Renal cortical epithelial cell (primary cell): ENCODE data around the gene CDC42BPB. TPM values are rescaled to one million over a fixed set of nuclear protein-coding genes. Genes with fewer than 3 reads are reported as not detected.
"Not testable (repeated sequence)": the region's sequence is repeated elsewhere in the genome, so short reads cannot be mapped to it uniquely, and the experiment has no call there.

Experiments
- DNase-seq: peaks from one replicate; pipeline ENCODE4 v3.0.0-alpha.2; 2011; ENCODE audit warnings: low read depth
- total RNA-seq: library from RNA; depleted of rRNA; stranded (reverse); fragments of >200 nt; gene quantifications from 2 replicates; pipeline ENCODE4 v1.2.3, GENCODE V29; 2014

CDC42BPB gene
- total RNA-seq, 1 donor from 2014 or later, result 235 TPM

DNA sequence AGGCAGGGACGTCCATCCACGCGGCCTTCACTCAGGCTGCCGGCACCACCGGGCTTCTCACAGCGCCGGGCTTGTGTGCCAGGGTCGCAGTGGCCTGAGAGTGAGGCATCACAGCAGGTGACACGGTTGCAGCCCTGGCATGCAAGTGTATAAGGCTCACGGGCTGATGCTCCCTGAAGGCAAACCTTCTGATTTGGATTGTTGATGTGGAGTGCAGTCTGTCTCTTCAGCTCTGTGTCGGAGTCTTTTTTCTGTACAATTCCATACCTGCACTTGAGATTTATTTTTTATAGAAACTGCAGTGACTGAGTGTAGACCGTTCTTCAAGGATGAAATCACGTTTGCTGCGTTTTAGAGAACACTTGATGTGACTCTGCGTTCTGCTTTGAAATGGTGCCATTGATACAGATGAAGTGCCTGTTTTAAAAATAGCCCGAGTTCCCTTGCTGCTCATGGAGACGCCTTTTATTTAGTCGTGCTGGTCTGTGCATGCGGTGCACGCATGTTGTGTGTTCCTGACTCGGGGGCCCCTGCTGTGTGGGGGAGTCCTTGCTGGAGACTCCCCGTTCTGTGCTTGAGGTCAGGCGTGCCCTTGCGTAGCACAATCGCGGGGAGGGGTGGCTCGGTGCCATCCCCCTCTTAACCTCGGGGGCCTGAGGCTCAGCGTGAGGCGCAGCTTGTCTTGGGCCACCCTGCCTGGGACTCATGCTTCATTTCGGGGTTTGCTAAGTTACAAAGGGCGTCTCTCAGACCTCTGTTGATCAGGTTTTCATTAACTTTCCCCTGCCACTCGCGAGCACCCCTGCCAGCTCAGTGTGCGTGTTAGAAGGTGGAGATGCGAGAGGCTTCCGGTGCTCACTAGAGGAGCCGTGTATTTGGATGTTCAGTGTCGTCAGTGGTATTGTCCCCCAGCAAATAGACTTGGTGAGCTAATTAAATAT lies 156.4 kb downstream of the CDC42BPB start:
- DNase-seq, result no peak

DNA sequence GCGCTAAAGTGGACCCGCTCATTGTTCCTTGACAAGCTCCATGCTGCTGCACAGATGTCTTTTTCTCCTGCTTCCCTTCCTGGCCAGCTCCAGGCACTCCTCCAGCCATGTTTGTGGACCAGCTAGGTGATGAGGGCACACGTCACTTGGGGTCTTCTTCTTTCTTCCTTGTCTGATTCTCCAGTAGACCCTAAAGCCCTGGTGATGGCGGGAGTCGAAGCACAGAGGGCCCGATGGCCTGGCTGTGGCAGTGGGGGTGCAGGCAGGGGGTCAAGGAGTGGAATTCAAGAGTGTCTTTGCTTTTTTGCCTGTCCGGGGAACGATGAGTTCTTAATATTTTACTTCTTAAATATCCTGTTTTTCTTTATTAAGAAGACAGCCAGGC lies 157.8 kb downstream of the CDC42BPB start:
- no peak for DNase-seq

DNA sequence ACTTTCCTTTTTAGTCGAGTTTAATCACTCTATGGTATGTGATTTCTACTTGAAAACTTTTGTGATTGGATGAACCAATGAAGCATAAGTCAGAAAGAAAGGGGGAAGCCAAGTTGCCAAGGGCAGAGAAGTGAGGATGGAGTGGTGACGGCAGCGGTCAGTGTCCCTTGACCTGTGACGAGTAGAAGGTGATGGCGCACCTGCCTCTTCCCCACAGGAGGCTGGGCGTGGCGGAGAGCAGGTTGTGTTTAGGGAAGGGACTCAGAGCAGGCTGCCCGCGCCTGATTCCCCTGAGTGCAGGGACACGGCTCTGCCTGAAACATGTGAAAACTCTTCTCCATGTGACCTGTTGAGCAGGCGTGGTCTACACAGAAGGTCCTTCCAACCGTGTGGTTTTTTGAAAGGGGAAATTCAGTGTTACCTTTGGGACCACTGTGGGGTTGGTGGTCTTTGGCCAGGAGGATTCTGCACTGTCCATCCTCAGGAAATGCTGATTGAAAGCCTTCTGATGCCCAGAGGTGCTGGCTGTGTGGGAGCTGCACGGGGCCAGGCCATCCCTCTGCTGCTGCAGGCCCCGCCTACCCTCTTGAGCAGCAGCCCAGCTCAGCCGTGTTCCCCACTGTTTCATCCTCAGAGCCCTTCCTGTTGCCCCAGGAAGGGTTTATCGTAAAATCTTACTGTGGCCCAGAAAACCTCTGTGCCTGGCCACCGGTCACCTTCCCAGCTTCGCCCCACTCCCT lies 158.4 kb downstream of the CDC42BPB start:
- no peak for DNase-seq

DNA sequence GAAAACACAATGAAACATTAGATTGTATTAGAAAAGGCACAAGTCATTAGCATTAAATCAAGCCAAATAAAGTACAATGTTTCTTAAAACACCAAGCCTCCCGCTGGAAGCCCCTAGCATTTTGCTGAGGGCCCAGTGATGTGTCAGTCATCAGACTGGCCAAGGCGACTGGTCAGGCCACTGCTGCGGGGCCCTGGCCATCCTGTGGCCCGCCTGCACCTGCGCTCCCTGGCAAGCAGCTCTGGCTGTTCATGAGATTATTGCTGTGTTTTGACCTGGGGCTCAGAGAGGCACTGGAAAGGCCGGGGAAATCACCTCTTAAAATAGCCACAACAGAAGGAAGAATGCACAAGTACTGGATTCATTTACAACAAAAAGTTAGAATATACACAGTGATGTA lies 159.1 kb downstream of the CDC42BPB start:
- no peak for DNase-seq

DNA sequence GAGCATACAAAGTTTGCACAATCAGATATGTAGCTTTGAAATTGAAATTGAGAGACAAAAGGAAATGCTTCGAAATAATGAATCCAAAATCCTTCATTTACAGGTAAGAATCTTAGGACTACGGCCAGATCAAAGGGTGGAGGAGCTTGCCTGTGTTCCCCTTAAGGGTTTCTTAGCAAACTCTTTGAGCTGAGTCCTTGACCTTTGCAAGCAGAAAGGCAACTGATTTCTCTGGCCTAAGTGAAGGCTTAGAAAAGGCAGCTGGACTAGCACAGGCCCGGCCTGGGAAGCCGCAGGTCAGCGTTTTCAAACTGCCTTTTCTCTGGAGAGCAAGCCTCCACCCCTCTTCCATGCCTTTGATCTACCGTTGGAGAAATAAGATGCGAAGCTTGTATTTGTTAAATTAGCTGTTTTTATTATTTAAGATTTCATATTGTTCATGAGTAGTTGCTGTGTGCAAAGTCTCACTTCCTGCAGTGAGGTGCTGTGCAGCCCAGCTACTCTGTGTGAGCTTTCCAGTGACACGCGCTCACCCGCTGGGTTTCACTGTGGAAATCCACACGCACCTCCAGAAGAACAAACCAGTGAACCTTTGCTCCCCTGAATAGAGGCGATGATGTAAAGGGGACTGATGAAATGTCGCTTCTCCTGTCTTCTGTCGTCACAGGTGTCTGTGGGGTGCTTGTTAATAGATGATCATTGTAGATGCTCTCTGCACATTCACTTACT lies 159.9 kb downstream of the CDC42BPB start:
- DNase-seq, result no peak

DNA sequence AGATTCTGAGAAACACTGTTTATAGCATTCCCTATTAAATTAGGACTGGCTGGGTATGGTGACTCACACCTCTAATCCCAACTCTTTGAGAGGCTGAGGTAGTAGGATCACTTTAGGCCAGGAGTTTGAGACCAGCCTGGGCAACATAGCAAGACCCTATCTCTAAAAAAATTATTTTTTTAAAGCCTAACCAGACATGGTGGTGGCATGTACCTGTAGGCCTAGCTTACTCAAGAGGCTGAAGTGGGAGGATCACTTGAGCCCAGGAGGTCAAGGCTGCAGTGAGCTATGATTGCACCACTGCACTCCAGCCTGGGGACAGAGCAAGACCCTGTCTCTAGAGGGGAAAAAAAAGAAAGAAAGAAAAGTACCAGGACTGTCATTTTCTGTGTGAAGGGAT lies 160.6 kb downstream of the CDC42BPB start:
- DNase-seq, result not testable (repeated sequence)

DNA sequence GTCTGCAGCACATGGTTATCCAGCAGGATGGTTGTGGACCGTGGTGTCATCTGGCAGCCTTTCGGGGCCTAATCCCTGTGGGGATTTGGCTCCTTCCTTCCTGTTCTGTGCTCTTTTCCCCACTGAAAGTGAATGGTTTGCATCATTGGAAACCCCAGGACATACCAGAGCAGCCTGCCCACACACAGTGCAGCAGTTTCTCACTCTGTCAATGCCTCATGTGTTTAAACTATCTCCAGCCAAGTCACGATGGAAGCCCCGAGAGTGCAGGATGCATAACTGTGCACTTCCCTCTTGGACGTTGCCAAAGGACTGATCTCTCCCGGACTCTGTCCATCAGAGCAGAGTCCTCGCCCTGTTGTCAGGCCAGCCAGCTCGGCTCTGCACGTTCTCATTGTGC lies 163.9 kb downstream of the CDC42BPB start:
- no peak for DNase-seq

DNA sequence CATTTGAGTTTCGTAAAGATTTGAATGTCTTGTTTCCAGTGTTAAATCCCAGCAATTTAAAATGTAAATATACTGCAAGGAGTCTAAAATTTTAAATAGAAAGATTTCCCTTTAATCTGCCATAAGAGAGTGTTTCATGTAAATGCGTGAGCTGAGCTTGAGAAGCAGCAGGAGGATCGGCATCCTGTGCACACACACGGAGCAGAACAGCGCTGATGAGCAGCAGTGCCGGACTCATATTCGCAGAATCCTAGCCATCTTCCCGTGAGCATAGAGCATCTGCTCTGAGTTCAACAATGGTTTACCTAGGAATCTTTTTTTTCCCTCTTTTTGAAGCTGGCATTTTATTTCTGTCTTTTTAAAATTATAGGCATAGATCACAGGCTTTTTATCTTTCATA lies 164.7 kb downstream of the CDC42BPB start:
- DNase-seq, result no peak

DNA sequence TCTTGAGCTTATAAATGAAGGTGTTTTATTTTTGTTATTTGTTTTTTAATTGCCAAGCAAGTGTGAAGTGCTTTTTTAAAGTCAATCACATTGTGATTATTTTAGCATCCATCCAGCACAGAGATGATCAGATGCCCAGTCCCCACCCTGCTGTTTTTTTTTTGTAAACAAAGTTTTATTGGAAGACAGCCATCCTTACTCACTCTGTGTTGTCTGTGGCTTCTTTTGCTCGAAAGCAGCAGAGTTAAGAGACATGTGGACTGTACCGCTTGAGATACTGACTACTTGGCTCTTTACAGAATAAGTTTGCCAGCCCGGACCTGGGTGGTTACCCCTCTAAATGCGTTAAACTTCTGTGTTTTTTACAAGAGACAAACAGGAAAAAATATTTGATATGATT lies 165.8 kb downstream of the CDC42BPB start:
- DNase-seq, result no peak

DNA sequence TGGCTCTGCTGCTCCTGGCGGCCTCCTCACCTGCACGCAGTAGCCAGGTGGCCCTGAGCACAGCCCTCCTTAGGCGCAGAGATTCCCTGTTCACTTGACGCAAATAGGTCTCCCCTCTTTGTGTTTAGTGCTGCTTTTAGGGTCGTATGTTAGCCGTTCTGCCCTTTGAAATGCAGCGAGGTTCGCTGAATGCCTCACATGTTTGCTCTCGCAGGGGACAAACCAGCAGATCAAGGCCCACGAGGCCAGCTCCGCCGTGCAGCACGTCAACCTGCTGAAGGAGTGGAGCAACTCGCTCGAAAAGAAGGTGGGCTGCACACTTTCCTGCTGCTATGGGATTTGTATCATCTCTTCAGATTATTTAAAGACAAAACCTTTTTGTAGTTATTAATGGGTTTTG lies 166.2 kb downstream of the CDC42BPB start:
- no peak for DNase-seq

DNA sequence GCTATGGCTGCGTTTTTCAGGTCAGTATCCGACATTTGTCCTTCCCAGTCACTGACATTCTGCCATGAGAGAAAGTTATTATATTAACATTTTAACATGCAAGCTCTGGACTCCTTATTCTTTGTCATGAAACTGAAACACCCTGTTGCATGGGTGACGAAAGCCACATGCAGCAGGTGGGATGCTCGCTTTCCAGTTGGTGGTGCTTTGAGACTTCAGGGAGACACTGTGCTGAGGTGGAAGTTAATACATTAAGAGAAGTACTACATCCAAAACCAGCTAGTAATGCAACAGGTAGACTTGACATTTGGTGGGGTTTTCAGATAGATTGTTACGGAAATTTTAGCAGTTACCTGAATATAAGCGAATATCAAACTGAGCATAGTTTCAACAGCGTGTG lies 167.7 kb downstream of the CDC42BPB start:
- no peak for DNase-seq

DNA sequence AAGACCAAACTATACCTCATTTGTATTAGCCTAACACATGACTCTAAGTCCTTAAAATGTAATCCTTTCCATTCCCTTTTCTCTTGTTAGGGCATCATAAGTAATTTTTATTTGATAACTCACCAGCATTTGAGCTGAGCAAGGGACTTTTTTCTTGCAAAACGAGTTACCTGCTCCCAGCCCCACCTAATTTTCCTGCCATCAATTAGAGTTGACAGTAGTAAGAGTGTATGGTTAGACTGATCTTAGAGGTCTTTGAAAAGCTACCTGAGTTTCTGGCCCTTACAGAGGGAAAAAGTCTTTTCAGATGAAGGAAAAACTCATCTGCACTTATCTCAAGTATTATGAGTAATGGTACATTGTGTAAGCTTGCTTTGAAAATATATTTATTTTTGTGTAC lies 168.6 kb downstream of the CDC42BPB start:
- no peak for DNase-seq

DNA sequence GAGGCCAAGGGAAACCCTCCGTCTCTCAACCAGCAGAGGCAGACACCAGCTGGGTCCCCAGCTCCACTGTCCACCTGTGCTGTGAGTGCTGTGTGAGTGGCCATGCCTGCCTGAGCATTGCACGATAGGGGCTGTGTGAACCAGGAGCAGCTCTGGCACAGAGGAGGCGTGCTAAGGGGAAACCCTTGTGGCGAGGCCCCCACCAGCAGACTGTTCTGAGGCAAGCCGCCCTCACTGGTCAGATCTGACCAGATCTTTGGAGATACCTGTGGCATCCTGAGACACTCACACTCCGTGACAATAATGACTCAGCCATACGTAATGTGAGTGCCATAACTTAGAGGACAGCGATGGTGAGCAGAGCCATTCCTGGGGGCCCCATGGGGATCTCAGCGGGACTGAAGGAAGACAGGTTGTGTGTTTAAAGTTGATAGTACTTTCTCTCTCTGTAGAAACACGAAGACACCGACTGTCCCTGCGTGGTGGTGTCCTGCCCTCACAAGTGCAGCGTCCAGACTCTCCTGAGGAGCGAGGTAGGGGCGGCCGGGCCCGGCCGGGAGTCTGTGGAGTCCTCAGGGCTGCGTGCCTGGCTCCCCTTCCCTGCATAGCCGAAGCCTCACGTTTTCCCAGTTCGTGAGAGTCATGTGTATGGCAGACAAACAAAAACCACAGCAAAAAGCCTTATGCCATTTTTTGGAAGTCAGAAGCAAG lies 171.5 kb downstream of the CDC42BPB start:
- DNase-seq, result no peak

DNA sequence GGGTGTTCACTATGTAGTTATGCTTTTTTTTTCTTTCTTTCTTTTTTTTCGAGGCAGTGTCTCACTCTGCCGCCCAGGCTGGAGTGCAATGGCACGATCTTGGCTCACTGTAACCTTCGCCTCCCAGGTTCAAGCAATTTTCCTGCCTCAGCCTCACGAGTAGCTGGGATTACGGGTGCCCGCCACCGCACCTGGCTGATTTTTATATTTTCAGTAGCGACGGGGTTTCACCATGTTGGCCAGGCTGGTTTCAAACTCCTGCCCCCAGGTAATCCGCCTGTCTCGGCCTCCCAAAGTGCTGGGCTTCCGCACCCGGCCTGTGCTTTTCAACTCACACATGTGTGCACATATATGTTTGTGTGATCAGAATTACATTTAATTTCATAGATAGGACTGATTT lies 173.8 kb downstream of the CDC42BPB start:
- DNase-seq, result no peak

DNA sequence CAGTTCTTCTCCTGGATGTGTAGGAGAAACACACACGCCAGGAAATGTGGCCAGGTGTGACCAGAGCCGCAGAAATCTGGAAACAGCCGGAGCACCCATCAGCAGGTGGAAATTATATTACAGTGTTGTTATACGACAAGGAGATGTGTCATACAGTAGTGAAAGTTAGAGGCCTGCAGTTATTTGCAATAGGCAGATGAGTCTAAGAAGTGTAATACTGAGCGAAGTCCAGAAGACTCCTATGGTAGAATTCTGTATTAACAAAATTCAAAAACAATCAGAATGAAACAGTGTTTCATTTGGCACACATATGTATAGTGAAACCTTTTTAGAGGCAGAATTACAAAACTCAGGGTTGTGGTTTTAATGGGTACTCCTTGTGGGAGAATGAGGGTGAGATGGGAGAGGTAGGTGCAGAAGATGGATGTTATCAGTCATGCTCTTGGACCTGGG lies 174.2 kb downstream of the CDC42BPB start:
- DNase-seq, result no peak

Other genes starting within 250 kb of the CDC42BPB start
- gene AMN, start 134.9 kb downstream of the CDC42BPB start, total RNA-seq, result 1.4 and 2.5 TPM in 2 replicates
- gene LBHD2, start 26.7 kb upstream of the CDC42BPB start, total RNA-seq, result not detected in 2 replicates
- 0.94 and 2.1 TPM in 2 replicates for gene EXOC3L4, start 37.2 kb upstream of the CDC42BPB start, total RNA-seq
- 530 and 1,373 TPM in 2 replicates for gene TNFAIP2, start 65.9 kb upstream of the CDC42BPB start, total RNA-seq